PC-9 (cell line): ENCODE measurements around the gene VWDE.

Experiments used
- CTCF ChIP-seq: fragments of 200-600 bp; sonication (generic); conservative IDR thresholded peaks from 2 replicates; pipeline ENCODE4 v1.6.1; 2017; ENCODE audit warnings: mixed run types, antibody characterized with exemption, mild to moderate bottlenecking, moderate library complexity
- EZH2 ChIP-seq: fragments of 200-600 bp; sonication (generic); IDR thresholded peaks from 2 replicates; pipeline ENCODE4 v1.8.0; 2017; ENCODE audit warnings: antibody characterized with exemption, low read depth

GRCh38 chr7:12327922-12328321 is 75.7 kb downstream of the VWDE start:
- TF ChIP-seq EZH2 (no peak), CTCF (no peak)
